ENCODE results near the gene C6orf132. TPM values are rescaled to one million over a fixed set of nuclear protein-coding genes. Genes with fewer than 3 reads are reported as not detected.
A peak's percentile ranks its signal among the peaks of the same experiment; 100 is the strongest.
"Not testable (repeated sequence)": the region's sequence is repeated elsewhere in the genome, so short reads cannot be mapped to it uniquely, and the experiment has no call there.

Gene C6orf132
- total RNA-seq, 4 donors from 2014 or later = 112 to 150 (median 122) TPM

- Histone ChIP-seq H3K27ac (peak overlapping the region; percentile 55), H3K36me3 (no peaks in the 10 kb centered on the region), H3K9me3 (no peaks in the 10 kb centered on the region), H3K4me1 (peaks cover 38% of the 10 kb centered on the region), H3K27me3 (no peaks in the 10 kb centered on the region), H3K4me3 (no peak overlapping the region)
- TF ChIP-seq POLR2A (IDR thresholded peaks at IDR 0.05) (no peak), EP300 (IDR thresholded peaks at IDR 0.05) (no peak), POLR2AphosphoS5 (IDR thresholded peaks at IDR 0.05) (no peak), CTCF (IDR thresholded peaks at IDR 0.05) (no peak)
- 22% methylated on average over 2 of the region's 2 CpGs for WGBS
- DNase-seq (ENCODE audit: low spot score in 2 of 2) = peak in 1 of 2 donors; percentile 73
Measured at GRCh38 chr6:42158011-42158410, 15.6 kb upstream of the C6orf132 start.

- no peak for DNase-seq (ENCODE audit: low spot score in 2 of 2)
- no peak overlapping the region for H3K4me3 ChIP-seq
- H3K9me3 ChIP-seq = no peaks in the 10 kb centered on the region
- H3K36me3 ChIP-seq = no peaks in the 10 kb centered on the region
- peaks cover 38% of the 10 kb centered on the region for H3K4me1 ChIP-seq
- no peak for TF ChIP-seq POLR2AphosphoS5 (IDR thresholded peaks at IDR 0.05)
- TF ChIP-seq EP300 (IDR thresholded peaks at IDR 0.05) = no peak
- TF ChIP-seq CTCF (IDR thresholded peaks at IDR 0.05) = no peak
- TF ChIP-seq POLR2A (IDR thresholded peaks at IDR 0.05) = no peak
- 90% methylated on average over 2 of the region's 3 CpGs for WGBS
- no peaks in the 10 kb centered on the region for H3K27me3 ChIP-seq
- H3K27ac ChIP-seq = no peak overlapping the region
Measured at GRCh38 chr6:42156638-42157037, 14.2 kb upstream of the C6orf132 start.

- DNase-seq (ENCODE audit: low spot score in 2 of 2) = no peak
- Histone ChIP-seq H3K4me3 (no peak overlapping the region), H3K36me3 (no peaks in the 10 kb centered on the region), H3K27me3 (no peaks in the 10 kb centered on the region), H3K4me1 (peaks cover 34% of the 10 kb centered on the region), H3K27ac (no peak overlapping the region), H3K9me3 (no peaks in the 10 kb centered on the region)
- WGBS = 93% methylated on average over 4 of the region's 4 CpGs
- TF ChIP-seq CTCF (IDR thresholded peaks at IDR 0.05) = no peak
- no peak for TF ChIP-seq POLR2AphosphoS5 (IDR thresholded peaks at IDR 0.05)
- TF ChIP-seq POLR2A (IDR thresholded peaks at IDR 0.05) = no peak
- TF ChIP-seq EP300 (IDR thresholded peaks at IDR 0.05) = no peak
Measured at GRCh38 chr6:42155293-42155692, 12.9 kb upstream of the C6orf132 start.

DNA sequence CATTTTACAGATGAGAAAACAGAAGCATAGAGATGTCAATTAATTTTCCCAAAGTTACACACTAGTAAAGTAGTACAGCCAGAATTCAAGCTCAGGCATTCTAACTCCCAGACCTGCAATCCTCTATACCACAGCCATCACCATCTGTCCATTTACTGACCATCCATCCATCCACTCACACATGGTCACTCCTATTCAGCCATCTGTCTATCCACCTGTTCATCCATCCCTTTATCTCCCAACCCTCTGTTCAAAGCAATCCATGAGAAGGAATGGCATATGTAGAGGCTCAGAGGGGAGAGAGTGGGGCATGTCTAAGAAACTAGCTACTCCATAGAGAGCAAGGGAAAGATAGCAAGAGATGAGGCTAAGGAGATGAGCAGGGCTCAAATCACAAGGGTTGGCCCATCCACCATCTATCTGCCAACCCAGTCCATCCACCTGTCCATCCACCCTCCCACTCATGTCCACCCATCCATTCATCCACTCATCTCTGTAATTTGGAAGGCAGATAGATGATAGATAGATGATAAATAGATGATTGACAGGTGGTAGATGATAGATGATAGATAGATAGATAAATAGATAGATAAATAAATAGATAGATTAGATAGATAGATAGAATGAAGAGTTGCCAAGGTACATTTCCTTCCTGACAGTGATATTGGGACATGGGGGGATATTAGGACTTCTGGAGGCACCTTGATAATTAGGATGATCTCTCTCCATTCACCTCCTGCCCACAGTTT is 12.2 kb upstream of the C6orf132 start:
- TF ChIP-seq POLR2AphosphoS5 (IDR thresholded peaks at IDR 0.05) (no peak), POLR2A (IDR thresholded peaks at IDR 0.05) (no peak), CTCF (IDR thresholded peaks at IDR 0.05) (no peak), EP300 (IDR thresholded peaks at IDR 0.05) (no peak)
- Histone ChIP-seq H3K4me1 (peaks cover 28% of the 10 kb centered on the region), H3K27ac (no peak overlapping the region), H3K9me3 (no peaks in the 10 kb centered on the region), H3K27me3 (no peaks in the 10 kb centered on the region), H3K36me3 (no peaks in the 10 kb centered on the region), H3K4me3 (no peak overlapping the region)
- DNase-seq (ENCODE audit: low spot score in 2 of 2) = no peak

- H3K4me1 ChIP-seq = peaks cover 23% of the 10 kb centered on the region
- TF ChIP-seq POLR2A (IDR thresholded peaks at IDR 0.05) (no peak), EP300 (IDR thresholded peaks at IDR 0.05) (no peak), POLR2AphosphoS5 (IDR thresholded peaks at IDR 0.05) (no peak), CTCF (IDR thresholded peaks at IDR 0.05) (no peak)
- no peaks in the 10 kb centered on the region for H3K9me3 ChIP-seq
- DNase-seq (ENCODE audit: low spot score in 2 of 2) = no peak
- H3K27ac ChIP-seq = peak overlapping the region; percentile 29
- no peaks in the 10 kb centered on the region for H3K36me3 ChIP-seq
- no peak overlapping the region for H3K4me3 ChIP-seq
- H3K27me3 ChIP-seq = no peaks in the 10 kb centered on the region
- WGBS = 66% methylated on average over 5 of the region's 5 CpGs
Measured at GRCh38 chr6:42153921-42154320, 11.5 kb upstream of the C6orf132 start.

DNA sequence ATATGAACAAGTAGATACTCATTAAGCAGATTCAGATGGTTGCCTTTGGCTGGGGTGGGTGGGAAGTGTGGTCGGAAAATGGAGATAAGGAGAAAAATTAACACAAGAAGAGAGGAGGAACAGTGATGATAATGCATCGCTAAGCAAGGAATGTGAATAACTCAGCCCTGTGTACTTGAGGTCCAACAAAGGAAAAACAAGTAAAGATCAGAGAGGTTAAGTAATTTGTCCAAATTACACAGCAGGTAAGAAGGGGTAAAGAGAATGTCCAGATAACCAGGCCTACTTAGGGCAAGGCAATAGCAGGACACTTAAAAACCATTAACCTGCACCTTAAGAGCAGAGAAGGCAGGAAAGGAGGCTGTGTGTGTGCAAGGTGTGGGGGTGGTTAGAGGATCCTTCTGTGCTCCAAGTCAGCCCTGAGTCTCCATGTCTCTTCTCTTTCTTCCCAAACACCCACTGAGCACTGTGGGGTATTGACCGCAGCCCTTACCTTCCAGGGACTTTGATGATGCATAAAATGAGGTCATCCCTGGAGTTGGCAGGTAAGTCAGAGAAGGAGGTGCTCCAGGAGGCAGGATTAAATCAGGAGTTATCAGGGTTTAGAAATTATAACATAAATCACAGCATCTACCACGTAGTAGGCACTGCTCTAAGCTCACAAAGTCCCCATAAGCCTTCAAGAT is 10.3 kb upstream of the C6orf132 start:
- H3K27me3 ChIP-seq; H3K9me3 ChIP-seq; H3K36me3 ChIP-seq; H3K27ac ChIP-seq; DNase-seq (ENCODE audit: low spot score in 2 of 2); H3K4me3 ChIP-seq: not testable (repeated sequence)
- WGBS = 77% methylated on average over 3 of the region's 4 CpGs
- H3K4me1 ChIP-seq = peaks cover 16% of the 10 kb centered on the region

All from suprapubic skin (tissue), 4 donors.